Activated CD8-positive, alpha-beta memory T cell treated with anti-CD3 and anti-CD28 coated beads for 36 hours (primary cell): ENCODE data around the gene OR4K5. TPM values are rescaled to one million over a fixed set of nuclear protein-coding genes. Genes with fewer than 3 reads are reported as not detected.

Experiments
- total RNA-seq, 2 experiments: library from RNA; stranded (reverse); gene quantifications; one replicate each; pipeline ENCODE4 v1.2.3, GENCODE V29; 2021

OR4K5 gene
- total RNA-seq, 2 experiments from 2014 or later, result not detected

Other genes with a start within 250 kb of the OR4K5 start
- gene OR11H2, start 206.7 kb upstream of the OR4K5 start, total RNA-seq, result not detected
- not detected for gene OR4Q3, start 177.0 kb upstream of the OR4K5 start, total RNA-seq
- gene OR4M1, start 147.1 kb upstream of the OR4K5 start, total RNA-seq, result not detected
- gene OR4N2, start 116.8 kb upstream of the OR4K5 start, total RNA-seq, result not detected
- not detected for gene OR4K2, start 45.5 kb upstream of the OR4K5 start, total RNA-seq
- gene OR4K1, start 10.3 kb downstream of the OR4K5 start, total RNA-seq, result not detected
- not detected for gene OR4K15, start 55.0 kb downstream of the OR4K5 start, total RNA-seq
- not detected for gene OR4Q2, start 81.6 kb downstream of the OR4K5 start, total RNA-seq
- gene OR4K14, start 98.7 kb downstream of the OR4K5 start, total RNA-seq, result not detected
- not detected for gene OR4K13, start 115.4 kb downstream of the OR4K5 start, total RNA-seq
- not detected for gene OR4L1, start 139.4 kb downstream of the OR4K5 start, total RNA-seq
- not detected for gene OR4K17, start 190.1 kb downstream of the OR4K5 start, total RNA-seq
- gene OR4N5, start 218.2 kb downstream of the OR4K5 start, total RNA-seq, result not detected